HG03196 (cell line): ENCODE measurements around the gene LMNTD1.
"Not testable (repeated sequence)": the region's sequence is repeated elsewhere in the genome, so short reads cannot be mapped to it uniquely, and the experiment has no call there.

ENCODE experiments used
- ATAC-seq: cut with Tn5 transposase; IDR thresholded peaks from one replicate; pipeline ENCODE4 v1.9.1; 2021; ENCODE audit not compliant: unreplicated experiment

Gene LMNTD1

GRCh38 chr12:25491396-25492325, 61.4 kb downstream of the LMNTD1 start:
- ATAC-seq: no peak

- not testable (repeated sequence) for ATAC-seq
These were observed 63.9 kb downstream of the LMNTD1 start for GRCh38 chr12:25488956-25489870.

GRCh38 chr12:25482625-25483024, 70.5 kb downstream of the LMNTD1 start:
- ATAC-seq: no peak

- no peak for ATAC-seq
These were observed 72.9 kb downstream of the LMNTD1 start for GRCh38 chr12:25480145-25480544.

GRCh38 chr12:25477217-25477616, 75.9 kb downstream of the LMNTD1 start:
- no peak for ATAC-seq

GRCh38 chr12:25472453-25472852, 80.6 kb downstream of the LMNTD1 start:
- ATAC-seq: no peak

GRCh38 chr12:25469861-25470260, 83.2 kb downstream of the LMNTD1 start:
- no peak for ATAC-seq

- no peak for ATAC-seq
These were observed 83.7 kb downstream of the LMNTD1 start for GRCh38 chr12:25469368-25469767.

GRCh38 chr12:25463521-25463920, 89.6 kb downstream of the LMNTD1 start:
- ATAC-seq: no peak

GRCh38 chr12:25463005-25463404, 90.1 kb downstream of the LMNTD1 start:
- no peak for ATAC-seq

GRCh38 chr12:25459541-25459951, 93.5 kb downstream of the LMNTD1 start:
- ATAC-seq: peak; percentile 80

- no peak for ATAC-seq
These were observed 95.0 kb downstream of the LMNTD1 start for GRCh38 chr12:25458047-25458552.

- ATAC-seq: no peak
These were observed 96.6 kb downstream of the LMNTD1 start for GRCh38 chr12:25456474-25456873.

- no peak for ATAC-seq
These were observed 97.4 kb downstream of the LMNTD1 start for GRCh38 chr12:25455696-25456095.

GRCh38 chr12:25449007-25449406, 104.1 kb downstream of the LMNTD1 start:
- no peak for ATAC-seq

- no peak for ATAC-seq
These were observed 106.0 kb downstream of the LMNTD1 start for GRCh38 chr12:25447046-25447445.

- no peak for ATAC-seq
These were observed 114.4 kb downstream of the LMNTD1 start for GRCh38 chr12:25438638-25439037.

- ATAC-seq: no peak
These were observed 116.7 kb downstream of the LMNTD1 start for GRCh38 chr12:25436206-25437030.

GRCh38 chr12:25435431-25435830, 117.7 kb downstream of the LMNTD1 start:
- no peak for ATAC-seq

- no peak for ATAC-seq
These were observed 118.6 kb downstream of the LMNTD1 start for GRCh38 chr12:25434515-25434914.
